ENCODE data around the gene ABCA1.
"Not testable (repeated sequence)": the region's sequence is repeated elsewhere in the genome, so short reads cannot be mapped to it uniquely, and the experiment has no call there.

ABCA1 gene

DNA sequence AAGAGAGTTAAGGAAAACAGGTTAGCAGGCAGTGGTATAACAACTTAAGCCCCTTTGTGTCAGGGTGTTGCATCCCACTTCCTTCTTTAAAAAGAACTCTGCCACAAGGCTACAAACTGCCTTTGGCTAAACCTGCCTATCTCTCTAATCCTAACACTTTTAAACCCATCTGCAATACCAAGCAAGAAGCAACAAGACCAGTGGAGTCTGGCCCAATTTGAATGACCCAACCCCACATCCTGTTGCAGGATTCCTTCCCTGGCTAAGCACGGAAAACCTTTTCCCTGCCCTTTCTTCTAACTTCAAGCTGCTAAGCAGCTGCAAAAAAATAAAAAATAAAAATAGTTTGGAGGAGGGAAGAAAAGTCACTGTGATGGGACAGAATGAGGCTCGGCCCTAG lies 27.1 kb downstream of the ABCA1 start:
- peak; percentile 17 for DNase-seq

DNA sequence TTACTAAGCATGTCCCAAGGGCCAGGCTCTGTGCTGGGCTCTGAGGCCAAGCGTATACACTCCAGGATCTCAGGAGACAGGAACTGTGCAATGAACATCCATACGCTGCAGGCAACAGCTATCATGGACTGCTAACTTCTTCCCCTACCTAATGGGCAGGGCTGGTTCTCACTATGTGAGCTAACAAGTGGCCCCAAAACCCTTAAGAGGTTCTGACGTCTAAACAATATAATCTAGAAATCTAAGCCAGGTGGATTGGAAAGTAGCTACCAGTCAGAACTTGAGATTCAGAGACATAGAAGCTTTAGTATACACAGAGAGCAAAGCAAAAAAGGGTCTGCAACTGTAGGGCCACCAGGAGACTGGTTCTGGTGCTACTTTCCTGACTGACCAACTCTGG lies 27.6 kb downstream of the ABCA1 start:
- DNase-seq = no peak

DNA sequence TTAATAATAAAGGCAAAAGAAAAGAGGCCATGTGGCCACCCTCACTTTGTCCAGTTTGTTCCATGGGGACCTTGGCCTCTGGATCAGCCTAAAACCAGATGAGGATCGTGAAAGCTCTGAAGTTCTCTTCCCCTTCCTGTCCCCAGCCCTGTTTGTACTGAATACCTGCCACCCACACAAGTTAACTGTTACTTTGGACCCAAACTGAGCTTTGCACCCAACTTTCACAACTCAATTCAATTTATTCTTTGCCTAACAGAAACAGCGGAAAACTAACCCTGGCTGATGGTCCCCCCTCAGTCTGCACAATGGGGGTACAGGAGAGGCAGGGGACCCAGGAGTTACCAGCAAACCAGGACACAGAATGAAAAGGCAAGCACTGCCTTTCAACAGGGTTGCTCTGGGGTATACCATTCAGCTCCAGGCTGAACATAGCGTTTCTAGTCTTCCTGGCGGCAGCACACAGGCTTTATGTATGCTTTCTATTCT lies 28.2 kb downstream of the ABCA1 start:
- DNase-seq = no peak

DNA sequence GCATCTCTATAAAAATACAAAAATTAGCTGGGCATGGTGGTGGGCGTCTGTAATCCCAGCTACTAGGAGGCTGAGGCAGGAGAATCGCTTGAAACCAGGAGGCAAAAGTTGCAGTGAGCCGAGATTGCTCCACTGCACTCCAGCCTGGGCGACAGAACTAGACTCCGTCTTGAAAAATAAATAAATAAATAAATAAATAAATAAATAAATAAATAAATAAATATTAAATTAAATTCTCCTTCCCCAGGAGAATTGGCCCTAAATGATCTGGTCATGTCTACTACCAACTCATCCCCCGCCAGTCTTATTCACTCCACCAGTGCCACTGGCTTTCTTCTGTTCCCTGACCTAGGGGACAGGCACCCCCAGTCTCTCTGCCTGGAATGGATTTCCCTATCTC lies 29.6 kb downstream of the ABCA1 start:
- DNase-seq = not testable (repeated sequence)

DNA sequence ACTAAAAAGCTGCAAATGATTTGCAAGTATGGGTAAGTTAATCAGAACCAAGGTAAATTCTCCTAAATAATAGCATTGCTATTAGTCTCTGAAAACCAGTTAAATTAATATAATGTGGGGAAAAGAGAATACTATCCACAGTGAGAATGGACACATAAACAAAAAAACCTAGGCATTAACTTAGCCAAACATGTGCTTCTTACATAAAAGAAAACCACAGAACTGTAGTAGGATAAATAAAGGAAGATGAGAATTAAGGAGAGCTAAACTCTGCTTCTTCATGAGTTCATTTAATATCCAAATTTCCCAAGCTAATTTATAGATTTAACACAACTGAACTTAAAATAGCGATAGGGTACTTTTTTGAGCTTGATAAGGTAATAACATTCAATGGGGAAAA lies 31.8 kb downstream of the ABCA1 start:
- no peak for DNase-seq

DNA sequence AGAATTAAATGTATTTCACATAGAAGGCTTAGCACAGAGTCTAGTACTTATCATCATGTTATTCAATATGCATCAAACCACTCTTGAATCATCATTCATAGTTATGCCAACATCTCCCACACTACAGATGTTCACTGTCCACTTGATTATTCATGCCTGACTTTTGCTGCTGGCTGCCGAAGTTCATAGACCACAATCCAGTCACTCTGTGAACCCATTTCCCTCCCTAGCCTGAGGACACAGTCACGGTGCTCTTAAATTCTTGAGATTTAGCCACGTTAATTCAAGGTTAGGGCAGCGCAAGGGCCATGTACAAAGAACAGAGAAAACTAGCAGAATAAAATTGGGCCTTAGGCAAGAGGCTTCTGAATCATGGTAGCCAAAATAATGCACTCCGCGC lies 32.4 kb downstream of the ABCA1 start:
- no peak for DNase-seq

DNA sequence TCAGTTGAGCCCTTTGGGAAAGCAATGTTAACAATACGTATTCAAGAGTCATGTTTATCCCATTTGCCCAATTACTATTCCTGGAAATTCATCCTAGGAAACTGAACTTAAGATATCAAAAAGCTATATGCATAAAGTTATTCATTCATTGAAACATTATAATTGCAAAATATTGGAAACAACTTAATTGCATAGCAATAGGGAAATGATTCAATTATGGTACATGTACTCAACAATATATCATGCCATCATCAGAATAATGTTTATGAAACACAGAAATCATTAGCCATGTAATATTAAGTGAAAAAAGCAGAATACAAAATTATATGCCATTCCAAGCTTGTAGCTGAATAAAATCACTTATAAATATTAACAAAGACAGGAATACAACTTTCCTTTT lies 35.3 kb downstream of the ABCA1 start:
- no peak for DNase-seq

DNA sequence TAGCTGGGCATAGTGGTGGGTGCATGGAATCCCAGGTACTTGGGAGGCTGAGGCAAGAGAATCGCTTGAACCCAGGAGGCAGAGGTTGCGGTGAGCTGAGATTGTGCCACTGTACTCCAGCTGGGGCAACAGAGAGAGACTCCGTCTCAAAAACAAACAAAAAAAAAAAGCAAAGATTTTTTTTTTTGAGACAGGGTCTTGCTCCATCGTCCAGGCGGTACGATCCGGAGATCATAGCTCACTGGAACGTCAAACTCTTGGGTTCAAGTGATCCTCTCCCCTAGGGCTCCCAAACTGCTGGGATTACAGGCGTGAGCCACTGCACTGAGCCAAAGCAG lies 37.6 kb downstream of the ABCA1 start:
- no peak for DNase-seq

DNA sequence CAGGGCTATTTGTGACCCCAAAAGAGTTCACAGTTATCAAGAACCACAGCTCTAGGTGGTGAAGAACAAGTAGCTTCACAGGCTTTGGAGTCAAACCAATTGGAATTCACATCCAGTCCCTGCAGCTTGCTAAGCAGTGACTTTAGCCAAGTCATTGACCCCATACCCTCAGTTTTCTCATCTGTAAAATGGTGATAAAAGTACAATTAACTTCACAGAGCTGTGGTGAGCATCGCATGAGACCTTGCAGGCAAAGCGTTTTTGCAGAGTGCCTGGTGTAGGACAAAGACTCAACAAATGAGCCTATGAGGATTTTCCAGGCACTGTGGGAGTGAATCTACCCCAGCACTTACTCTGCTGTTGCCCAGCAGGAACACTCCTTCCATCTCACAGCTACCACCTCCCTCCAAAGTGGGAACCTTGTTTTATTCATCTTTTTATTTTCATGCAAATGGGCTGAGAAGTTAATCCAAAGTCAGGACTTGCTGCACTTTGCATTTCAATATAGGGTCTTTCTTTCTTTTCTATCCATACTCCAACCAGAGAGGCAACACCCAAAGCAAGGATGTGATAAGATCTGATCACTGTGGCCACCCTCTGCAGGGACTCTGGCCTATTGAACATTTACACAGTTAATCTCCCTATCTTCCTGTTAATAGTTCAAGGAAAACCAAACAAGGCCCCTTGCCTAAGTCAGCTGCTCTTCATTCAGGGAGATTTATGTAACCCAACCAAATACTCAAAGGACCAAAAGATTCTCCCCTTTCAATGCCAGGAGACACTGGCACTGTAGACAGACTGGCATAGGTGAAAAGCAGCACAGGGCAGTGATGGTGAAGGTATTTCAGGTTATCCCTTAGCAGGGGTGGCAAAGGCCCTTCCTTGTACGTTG lies 41.9 kb downstream of the ABCA1 start:
- DNase-seq = no peak

DNA sequence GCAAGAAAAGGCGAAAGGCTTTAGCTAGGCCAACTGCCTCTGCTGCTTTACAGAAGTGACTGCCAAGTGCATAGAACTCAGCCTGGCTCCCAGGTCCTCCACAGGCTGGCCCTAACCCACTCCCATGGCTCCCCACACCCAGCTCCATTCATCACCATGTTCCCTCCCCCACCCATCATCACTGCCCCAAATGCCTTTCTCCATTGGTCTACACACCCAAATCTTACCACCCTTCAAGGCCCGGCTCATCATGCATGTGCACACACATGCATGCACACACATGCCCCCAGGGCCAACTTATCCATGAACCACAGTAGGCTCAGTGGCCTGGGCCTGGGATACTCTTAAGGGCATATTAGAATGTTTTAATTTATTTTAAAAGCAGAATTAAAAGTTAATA lies 44.8 kb downstream of the ABCA1 start:
- DNase-seq = no peak

DNA sequence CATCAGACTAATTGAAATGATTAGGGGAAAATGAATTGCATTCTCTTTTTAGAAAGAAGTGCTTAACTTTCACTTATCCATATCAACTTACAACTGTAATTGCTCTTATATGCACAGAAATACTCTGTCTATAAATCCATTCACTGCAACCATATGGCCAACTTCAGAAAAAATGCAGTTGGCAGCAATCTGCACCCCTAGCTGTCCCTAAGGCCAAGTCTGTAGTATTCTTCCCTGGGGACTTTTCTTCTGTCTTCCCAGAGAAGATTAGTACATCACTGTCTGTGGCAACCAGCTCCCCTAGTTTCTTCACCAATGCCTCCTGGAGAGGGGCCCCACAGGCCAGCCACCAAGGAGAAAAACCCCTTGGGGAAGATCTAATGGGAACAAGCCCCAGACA lies 45.4 kb downstream of the ABCA1 start:
- no peak for DNase-seq

DNA sequence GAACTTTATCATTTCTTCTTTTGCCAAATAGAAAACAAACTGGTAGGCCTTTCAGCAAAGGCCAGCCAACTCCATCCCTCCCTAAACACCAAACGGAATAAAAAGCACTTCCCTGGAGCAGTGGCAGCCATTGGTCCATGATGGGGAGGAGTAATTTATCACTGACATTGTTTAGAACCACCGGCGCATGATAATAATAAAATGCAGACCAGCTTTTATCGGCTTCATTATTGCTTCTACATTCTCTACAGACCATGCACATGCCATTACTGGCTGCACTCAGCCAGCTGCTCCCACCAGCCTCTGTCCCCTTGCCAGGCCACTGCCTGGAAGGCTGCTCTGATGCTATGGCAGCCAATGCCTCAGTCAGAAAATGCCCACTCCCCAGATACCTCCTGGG lies 45.9 kb downstream of the ABCA1 start:
- DNase-seq = no peak

DNA sequence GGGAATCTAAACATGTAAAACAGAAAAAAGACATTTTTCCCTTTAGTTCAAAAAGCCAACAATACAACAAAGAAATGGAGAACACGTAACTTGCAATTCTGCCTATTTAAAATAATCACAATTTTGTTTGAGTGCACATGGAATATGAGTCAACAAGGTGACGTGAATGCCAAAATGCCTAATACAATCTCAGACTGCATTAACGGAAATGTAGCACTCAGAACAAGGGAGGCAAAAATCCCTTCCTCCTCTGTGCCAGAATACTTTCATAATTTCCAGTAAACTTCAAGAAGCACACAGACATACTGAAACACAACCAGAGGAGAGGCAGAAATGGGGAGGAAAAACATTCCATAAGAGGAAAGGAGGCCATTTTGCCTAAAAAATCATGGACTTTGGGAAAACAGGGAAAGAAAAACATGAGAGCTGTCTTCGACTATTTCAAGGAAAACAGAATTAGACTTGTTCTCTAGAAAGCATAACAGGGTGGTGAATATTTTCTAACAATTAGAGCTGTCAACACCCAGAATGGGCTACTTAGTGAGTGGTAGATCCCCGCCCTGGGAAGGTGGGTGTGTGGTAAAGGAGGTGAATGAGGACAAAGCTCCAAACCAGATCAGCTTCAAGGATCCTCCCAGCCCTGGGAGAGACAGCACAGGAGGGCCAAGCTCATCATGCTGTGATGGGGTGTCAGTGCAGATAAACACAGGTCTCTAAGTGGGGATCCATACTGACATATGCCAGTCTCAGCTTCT lies 48.2 kb downstream of the ABCA1 start:
- no peak for DNase-seq

DNA sequence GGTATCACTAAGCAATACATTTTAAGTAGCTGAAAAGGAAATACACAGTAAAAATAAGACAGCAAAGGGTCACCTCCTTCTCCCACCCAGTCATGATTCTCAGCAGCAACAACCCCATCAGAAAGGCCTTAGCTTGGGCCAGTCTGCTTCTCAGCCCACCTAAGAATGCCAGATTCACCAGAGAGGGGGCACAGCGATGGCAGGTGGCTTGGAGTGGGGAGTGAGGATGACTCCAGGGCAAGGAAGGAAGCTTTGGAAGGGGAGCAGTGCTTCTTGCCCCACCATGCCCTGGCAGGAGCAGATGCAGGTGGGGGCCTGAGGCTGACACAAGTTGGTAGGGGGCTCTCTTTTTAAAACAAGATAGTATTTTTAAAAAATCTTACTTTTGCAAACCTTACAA lies 51.4 kb downstream of the ABCA1 start:
- DNase-seq = no peak

DNA sequence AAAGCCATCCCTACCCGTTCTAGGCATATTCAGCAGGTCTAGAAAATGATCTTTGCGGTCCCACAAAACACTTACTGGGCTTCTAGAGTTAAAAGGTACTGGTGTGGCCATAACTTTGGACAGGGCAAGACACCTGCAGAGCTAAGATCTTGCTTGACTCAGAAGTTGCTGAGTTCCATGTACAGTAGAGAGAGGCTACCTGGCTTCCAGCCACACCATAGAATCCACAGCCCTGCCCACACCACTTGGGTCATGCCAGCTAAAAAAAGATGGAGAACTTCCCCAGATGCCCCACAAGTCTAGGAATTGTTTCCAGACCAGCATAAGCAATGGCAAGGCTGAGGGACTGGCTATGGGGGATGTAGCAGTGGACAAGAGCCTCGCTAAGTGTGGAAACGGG lies 52.1 kb downstream of the ABCA1 start:
- no peak for DNase-seq

DNA sequence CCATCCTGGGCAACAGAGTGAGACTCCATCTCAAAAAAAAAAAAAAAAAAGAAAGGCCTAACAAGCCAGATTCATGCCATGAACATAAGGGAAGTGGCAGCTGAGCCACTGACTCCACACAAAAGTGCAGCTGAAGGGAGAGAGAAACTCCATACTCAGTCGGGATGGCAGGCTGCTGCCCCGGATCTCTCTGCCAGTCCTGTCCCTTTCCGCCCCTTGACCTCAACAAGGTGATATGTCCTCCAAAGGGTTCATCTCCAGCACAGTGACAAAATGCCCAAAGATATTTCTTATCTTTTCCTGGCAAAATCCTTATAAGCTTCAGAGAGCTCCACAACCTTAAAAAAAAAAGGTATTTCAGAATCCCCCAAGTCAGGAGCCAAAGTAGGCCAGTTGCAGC lies 52.6 kb downstream of the ABCA1 start:
- DNase-seq = no peak

DNA sequence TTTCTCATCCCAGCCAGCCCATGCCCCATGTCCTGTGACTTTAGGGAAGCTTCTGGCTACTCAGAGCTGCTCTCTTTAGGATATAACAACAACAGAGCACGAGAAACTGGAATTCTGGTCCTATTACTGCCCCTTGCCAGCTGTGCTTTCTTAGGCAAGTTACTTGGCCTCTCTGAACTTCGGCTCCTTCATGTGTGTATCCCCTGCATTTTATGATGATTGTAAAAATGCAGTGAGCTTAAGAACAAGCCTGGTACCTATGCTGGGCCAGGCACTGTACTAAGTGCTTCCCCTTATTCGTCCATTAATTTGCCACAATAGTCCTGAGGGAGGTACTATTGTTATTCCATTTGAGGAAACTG lies 54.5 kb downstream of the ABCA1 start:
- DNase-seq = no peak

DNA sequence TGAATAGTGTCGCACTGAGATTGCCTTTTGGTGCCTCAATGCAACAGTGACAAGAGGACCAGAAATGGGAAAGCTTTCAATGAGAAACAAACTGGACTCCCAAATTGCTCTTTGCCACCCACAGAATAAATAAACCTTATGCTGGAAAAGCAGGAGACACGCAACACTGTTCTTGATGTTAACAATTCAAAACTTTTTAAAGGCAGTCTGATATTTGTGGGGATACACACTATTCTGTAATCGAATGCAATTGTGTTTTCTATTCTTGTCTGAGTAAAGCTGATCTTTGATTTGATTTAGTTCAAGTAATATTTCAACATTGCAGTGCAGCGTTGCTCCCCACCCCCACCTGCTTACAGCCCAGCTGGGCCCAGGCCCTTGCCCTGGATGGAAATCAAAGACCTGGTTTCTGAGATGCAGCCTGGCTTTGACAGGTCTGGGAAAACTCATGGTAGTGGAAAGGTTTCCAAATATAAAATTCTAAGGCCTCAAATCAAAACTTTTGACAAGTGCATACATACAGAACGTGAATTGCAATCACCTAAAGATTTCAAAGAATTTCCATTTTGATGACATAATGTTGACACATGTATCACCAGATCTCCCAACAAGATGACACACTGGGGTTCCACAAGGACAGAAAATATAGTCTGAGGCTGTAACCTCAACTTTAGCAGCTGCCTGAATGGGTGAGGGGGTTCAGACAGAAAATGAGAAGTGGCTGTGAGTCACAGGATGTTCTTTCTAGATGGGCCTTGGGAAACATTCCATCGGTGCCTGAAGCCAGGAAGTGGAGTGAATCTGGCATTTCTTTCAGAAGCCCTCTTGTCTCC lies 55.1 kb downstream of the ABCA1 start:
- peak; percentile 89 for DNase-seq

DNA sequence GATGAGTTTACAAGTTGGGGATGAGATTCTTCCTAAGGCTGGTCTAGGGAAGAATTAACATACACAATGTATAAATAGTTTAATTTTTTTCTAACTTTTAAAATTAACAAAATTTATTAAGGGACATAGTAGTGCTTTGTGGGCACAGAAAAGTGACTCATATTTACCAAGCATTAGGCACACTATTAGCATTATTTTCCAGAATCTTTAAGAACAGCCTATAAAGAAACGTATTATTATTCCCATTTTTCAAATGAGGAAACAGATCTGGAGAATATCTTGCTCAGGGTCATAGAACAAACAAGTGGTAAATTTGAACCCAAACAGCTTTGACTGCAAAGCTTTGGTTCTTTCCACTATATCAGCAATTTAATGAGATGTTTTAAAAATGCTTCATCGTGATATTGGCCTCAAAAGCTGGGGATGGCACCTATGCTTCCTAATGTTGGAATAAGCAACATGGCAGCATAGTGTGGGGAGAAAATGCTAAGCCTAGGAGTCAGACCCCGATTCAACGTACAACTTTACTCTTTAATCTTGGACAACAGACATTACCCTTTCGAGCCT lies 55.9 kb downstream of the ABCA1 start:
- no peak for DNase-seq

DNA sequence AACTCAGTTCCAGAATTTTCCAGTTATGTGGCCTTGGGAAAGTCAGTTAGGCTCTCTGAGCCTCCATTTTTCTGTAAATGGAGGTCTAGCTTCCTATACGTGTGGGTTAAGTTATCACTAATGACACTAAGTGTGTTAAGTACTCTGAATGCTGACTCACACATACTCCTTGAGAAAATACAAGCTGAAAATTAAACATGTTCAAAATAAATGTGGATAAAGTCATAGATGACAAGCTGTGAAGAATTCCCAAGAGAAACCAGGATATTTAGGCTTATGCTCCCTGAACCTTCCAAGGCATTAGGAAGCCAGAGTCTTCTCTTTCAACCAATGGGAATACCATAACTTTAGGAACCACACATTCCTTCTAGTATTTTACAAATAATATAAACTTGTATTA lies 58.1 kb downstream of the ABCA1 start:
- DNase-seq = no peak

DNA sequence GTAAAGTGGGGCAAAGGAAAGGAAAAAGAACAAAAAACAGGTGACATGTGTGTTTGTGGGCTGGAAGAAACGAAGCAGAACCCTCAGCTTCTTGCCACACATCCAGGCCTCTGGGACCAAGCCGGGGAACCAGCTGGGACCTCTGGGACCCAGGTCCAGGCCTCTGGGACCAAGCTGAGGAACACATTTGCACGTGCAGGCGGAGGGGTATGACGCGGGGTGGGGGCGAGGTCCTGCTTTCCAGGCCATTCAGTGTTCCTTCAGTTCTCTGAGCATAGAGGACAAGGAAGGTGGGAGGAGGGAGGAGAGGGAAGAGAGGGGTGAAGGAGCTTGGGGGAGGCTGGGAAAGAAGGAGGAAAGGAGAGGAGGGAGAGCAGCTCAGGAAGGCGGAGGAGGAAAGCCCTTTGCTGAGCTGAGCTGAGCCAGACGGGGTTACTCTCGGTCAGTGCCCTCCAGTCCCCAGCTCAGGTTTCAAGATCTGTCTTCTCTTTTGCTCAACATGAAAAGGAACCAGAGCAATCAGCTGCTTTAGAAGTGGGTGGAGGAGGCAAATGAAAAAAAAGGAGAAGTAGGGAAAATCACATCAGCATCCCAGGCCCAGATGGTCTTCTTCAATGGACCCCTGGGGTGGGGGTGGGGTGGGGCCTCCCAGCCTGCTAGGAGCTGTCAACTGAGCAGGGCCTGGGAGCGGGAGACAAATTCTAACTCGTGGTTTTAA lies 59.1 kb downstream of the ABCA1 start:
- peak; percentile 95 for DNase-seq

DNA sequence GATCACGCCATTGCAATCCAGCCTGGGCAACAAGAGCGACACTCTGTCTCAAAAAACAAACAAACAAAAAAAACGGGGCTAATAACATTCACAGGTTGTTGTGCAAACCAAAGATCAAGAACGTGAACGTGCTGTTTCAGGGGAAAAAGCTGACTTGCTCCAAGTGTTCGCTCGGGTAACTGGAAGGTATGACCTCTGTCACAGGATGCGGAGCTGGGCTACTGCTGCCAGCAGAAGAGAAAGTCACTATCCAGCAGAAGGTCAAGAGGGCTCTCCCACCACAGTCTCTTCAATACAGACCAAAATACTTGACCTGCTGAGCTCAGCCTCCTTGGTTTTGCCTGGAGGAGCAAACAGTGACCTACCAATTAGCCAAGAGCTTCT lies 59.7 kb downstream of the ABCA1 start:
- no peak for DNase-seq

DNA sequence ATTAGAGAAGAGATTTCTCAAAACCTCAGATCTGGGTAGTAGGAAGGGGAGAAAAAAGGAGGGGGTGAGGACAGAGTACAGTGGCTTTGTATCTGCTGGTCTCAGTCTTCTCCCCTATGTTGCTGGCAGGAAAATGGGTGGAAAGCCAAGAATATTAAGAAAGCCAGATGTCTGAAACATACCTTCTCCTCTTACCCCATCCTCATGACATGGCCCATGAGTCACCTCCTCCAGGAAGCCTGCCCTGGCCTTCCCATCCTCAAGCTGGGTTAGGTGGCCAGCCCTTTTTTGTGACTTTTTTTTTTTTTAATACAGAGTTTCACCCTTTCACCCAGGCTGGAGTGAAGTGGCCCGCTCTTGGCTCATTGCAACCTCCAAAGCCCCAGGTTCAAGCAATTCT lies 61.8 kb downstream of the ABCA1 start:
- DNase-seq = peak; percentile 18
